Epithelial cell of proximal tubule (primary cell): ENCODE results near the gene OR1S1. TPM values are rescaled to one million over a fixed set of nuclear protein-coding genes. Genes with fewer than 3 reads are reported as not detected.

Experiments used
- DNase-seq: peaks from one replicate; pipeline ENCODE4 v3.0.0-alpha.2; 2011; ENCODE audit warnings: low read depth
- H3K4me3 ChIP-seq: 2 replicates; pipeline ENCODE4 v1.5.1; 2011; ENCODE audit warnings: low read depth, mild to moderate bottlenecking, low read length
- CTCF ChIP-seq: conservative IDR thresholded peaks from 2 replicates; pipeline ENCODE4 v1.5.1; 2012; ENCODE audit warnings: low read depth, mild to moderate bottlenecking, low read length
- total RNA-seq: library from RNA; depleted of rRNA; stranded (reverse); fragments of >200 nt; gene quantifications from 2 replicates; pipeline ENCODE4 v1.2.3, GENCODE V29; 2015

Gene OR1S1
- total RNA-seq, 1 donor from 2014 or later, result not detected

- no peak for TF ChIP-seq CTCF
- DNase-seq, result no peak
- no peak overlapping the region for H3K4me3 ChIP-seq
Observed at GRCh38 chr11:58186938-58187337, 25.6 kb upstream of the OR1S1 start.

DNA sequence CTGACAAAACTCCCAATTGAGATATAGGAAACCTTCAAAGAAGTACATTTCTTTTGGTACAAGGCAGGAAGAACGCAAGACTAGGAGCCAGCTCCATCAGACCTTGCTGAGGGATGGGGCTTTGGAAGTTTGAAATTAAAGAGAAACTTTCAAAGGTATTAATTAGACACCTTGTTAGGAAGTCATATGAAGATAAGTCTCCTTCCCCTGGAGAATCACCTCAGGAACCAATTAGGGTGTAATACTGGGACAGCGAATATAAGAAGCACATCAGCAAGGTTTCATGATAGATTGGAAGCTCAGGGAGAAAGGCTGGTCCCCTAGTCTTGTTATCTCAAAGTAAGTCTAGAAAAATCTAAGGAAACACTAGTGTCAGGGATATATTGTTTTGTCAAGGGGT lies 23.8 kb upstream of the OR1S1 start, which contains the start of gene OR9Q2:
TSS of gene OR9Q2 (plus strand) at position 301 of the 400 bp plus-strand sequence. CDS start 1,421 bp downstream, outside the sequence.
- H3K4me3 ChIP-seq, result no peak within 1 kb of the TSS
- TF ChIP-seq CTCF, result no peak
- DNase-seq, result no peak

GRCh38 chr11:58192229-58192628 lies 20.3 kb upstream of the OR1S1 start:
- no peak for TF ChIP-seq CTCF
- DNase-seq, result no peak
- H3K4me3 ChIP-seq, result no peak overlapping the region

- H3K4me3 ChIP-seq, result no peak overlapping the region
- DNase-seq, result no peak
- TF ChIP-seq CTCF, result no peak
Observed at GRCh38 chr11:58193391-58193790, 19.1 kb upstream of the OR1S1 start.

GRCh38 chr11:58195939-58196338 lies 16.6 kb upstream of the OR1S1 start:
- H3K4me3 ChIP-seq, result no peak overlapping the region
- no peak for TF ChIP-seq CTCF
- DNase-seq, result no peak

DNA sequence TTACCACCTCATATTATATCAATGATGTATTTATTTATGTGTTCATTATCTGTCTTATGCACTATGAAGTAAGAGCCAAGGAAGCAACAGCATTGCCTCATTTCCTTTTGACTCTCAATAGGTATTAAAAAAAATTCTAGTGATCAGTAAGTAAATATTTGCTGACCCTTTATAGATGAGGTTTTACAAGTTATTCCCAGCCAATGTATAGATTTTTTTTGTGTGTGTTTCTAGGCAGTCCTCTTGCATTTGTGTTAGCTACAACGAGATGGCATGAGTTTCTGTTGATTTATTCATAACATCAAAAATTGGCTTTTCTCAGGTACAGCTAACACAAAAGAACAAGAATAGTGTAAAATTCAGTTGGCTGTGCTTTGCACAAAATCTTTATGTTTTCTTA lies 13.2 kb upstream of the OR1S1 start:
- no peak for DNase-seq
- no peak overlapping the region for H3K4me3 ChIP-seq
- TF ChIP-seq CTCF, result no peak

GRCh38 chr11:58204042-58204441 lies 8.5 kb upstream of the OR1S1 start, which contains the start of gene OR1S2:
TSS of gene OR1S2 (minus strand) at chr11:58204142. CDS start at chr11:58204142, 0 bp downstream.
- TF ChIP-seq CTCF, result no peak
- H3K4me3 ChIP-seq, result no peak within 1 kb of the TSS
- DNase-seq, result no peak
